K562 (cell line): Measurements from ENCODE around the gene SRCIN1. TPM values are rescaled to one million over a fixed set of nuclear protein-coding genes. Genes with fewer than 3 reads are reported as not detected.

Experiments used
- CTCF ChIP-seq, 3 experiments: IDR thresholded peaks in 2 of 3; conservative IDR thresholded peaks in 1 of 3; 2 replicates each; pipeline ENCODE4 v1.5.1; 2011 to 2012; ENCODE audit warnings: low read length in 3 of 3, mild to moderate bottlenecking in 3 of 3, control low read depth in 2 of 3, improper control_type of control experiment in 1 of 3, inconsistent platforms in 1 of 3, low read depth in 1 of 3, mixed read lengths in 1 of 3, moderate library complexity in 1 of 3; ENCODE audit not compliant: insufficient read depth in 2 of 3
- FOSL1 ChIP-seq: fragments of 200-800 bp; sonication (Bioruptor generic); conservative IDR thresholded peaks from 2 replicates; pipeline ENCODE4 v1.6.1; 2016; ENCODE audit warnings: missing genetic modification characterization, missing compliant biosample characterization
- MAX ChIP-seq: sonication (generic); formaldehyde crosslinking; IDR thresholded peaks from 2 replicates; pipeline ENCODE4 v1.9.0; 2022; ENCODE audit warnings: mild to moderate bottlenecking, missing genetic modification reagents
- NCOA2 ChIP-seq, 2 experiments: fragments of 450-650 bp; IDR thresholded peaks; 2 replicates each; pipeline ENCODE4 v1.6.1; 2018; ENCODE audit warnings: mild to moderate bottlenecking in 2 of 2, moderate library complexity in 1 of 2; ENCODE audit not compliant: partially characterized antibody in 2 of 2
- NRF1 ChIP-seq, 2 experiments: fragments of 450-650 bp; IDR thresholded peaks in 1 of 2; conservative IDR thresholded peaks in 1 of 2; 2 replicates each; pipeline ENCODE4 v1.6.1; 2014; ENCODE audit warnings: mild to moderate bottlenecking in 2 of 2
- SIN3B ChIP-seq: fragments of 450-650 bp; IDR thresholded peaks from 2 replicates; pipeline ENCODE4 v1.6.1; 2017; ENCODE audit warnings: low read depth, mild to moderate bottlenecking, moderate library complexity
- TCF15 ChIP-seq: fragments of 250-450 bp; sonication (Bioruptor Pico); IDR thresholded peaks from 2 replicates; pipeline ENCODE4 v1.8.0; 2022; ENCODE audit warnings: moderate library complexity, mild to moderate bottlenecking, inconsistent platforms
- ZNF12 ChIP-seq: sonication (generic); formaldehyde crosslinking; IDR thresholded peaks from 2 replicates; pipeline ENCODE4 v1.4.0; 2020; ENCODE audit warnings: mild to moderate bottlenecking, missing genetic modification reagents
- ZNF324 ChIP-seq: fragments of 250-450 bp; sonication (Bioruptor Pico); IDR thresholded peaks from 2 replicates; pipeline ENCODE4 v1.4.0; 2020; ENCODE audit warnings: mild to moderate bottlenecking
- ZNF511 ChIP-seq: sonication (generic); formaldehyde crosslinking; IDR thresholded peaks from 2 replicates; pipeline ENCODE4 v1.8.0; 2022; ENCODE audit warnings: mild to moderate bottlenecking, missing genetic modification reagents
- ZNF512 ChIP-seq: IDR thresholded peaks from 2 replicates; pipeline ENCODE4 v1.6.1; 2016; ENCODE audit warnings: missing genetic modification characterization, missing compliant biosample characterization
- ZNF696 ChIP-seq: fragments of 250-450 bp; sonication (Bioruptor Pico); conservative IDR thresholded peaks from 2 replicates; pipeline ENCODE4 v1.4.0; 2020; ENCODE audit warnings: mild to moderate bottlenecking, moderate library complexity
- polyA plus RNA-seq, 8 experiments: library from polyadenylated mRNA; depleted of rRNA in 4 of 8; stranded (reverse) in 5 of 8; unstranded in 3 of 8; fragments of >200 nt; fragmentation: Nextera tagmentation in 2 of 8; fragmentation: Illumina TruSeq in 1 of 8; extraction: Ambion mirVana in 2 of 8; extraction: Trizol in 1 of 8; gene quantifications; 2 replicates each; pipeline versions ENCODE4 v1.2.1 to v1.2.3, GENCODE V29; 2011 to 2014; ENCODE audit warnings: inconsistent platforms in 1 of 8, missing spikeins in 1 of 8
- total RNA-seq, 7 experiments: library from RNA; depleted of rRNA in 6 of 7; stranded (reverse); fragments of >200 nt in 6 of 7; fragmentation: Illumina TruSeq in 2 of 7; extraction: Trizol in 2 of 7; gene quantifications; 2 replicates each; pipeline versions ENCODE4 v1.2.1 to v1.2.3, GENCODE V29; 2011 to 2021; ENCODE audit warnings: low replicate concordance in 1 of 7

The SRCIN1 gene
- total and polyA plus RNA-seq, 9 of the 15 experiments (the other 6 are each of a cell fraction or from before 2014, with no cell fraction given): 0.09 to 0.33 (median 0.13) TPM; not detected in 6

GRCh38 chr17:38568274-38568673 lies 37.5 kb downstream of the SRCIN1 start (continued):
- TF ChIP-seq ZNF324 (no peak), NCOA2 (IDR thresholded peaks at IDR 0.05; ENCODE audit: partially characterized antibody in 2 of 2) (no peak), FOSL1 (tag) (no peak), ZNF696 (CRISPR knock-in tag) (no peak), MAX (CRISPR knock-in tag) (no peak), NRF1 (conservative IDR thresholded peaks at IDR 0.05 in 1 of 2, IDR thresholded peaks at IDR 0.05 in 1 of 2) (peak; percentile 37 to 55), TCF15 (no peak), CTCF (IDR thresholded peaks at IDR 0.05 in 2 of 3, conservative IDR thresholded peaks at IDR 0.05 in 1 of 3; ENCODE audit: insufficient read depth in 2 of 3, low read depth in 1 of 3, low read length in 3 of 3) (peak in 2 of 3 experiments; percentile 61 to 90; a peak in 5 of 6 replicates), ZNF12 (CRISPR knock-in tag) (no peak), SIN3B (no peak), ZNF512 (tag) (no peak), ZNF511 (CRISPR knock-in tag) (no peak)
- TF ChIP-seq, all 486 proteins: peak for 3
